Progenitor cell of endocrine pancreas (in vitro differentiated cells): ENCODE measurements around the gene TNIP1. TPM values are rescaled to one million over a fixed set of nuclear protein-coding genes. Genes with fewer than 3 reads are reported as not detected.

Source experiments
- DNase-seq: peaks from one replicate; pipeline ENCODE4 v3.0.0; 2021; ENCODE audit warnings: low spot score; ENCODE audit not compliant: unreplicated experiment
- H3K27ac Mint-ChIP-seq: 2 replicates; pipeline ENCODE4 v1.8.0; 2021; ENCODE audit warnings: mild to moderate bottlenecking, moderate library complexity, mixed read lengths
- H3K27me3 Mint-ChIP-seq: 2 replicates; pipeline ENCODE4 v1.8.0; 2021; ENCODE audit warnings: mixed read lengths
- H3K36me3 Mint-ChIP-seq: 2 replicates; pipeline ENCODE4 v1.8.0; 2022; ENCODE audit warnings: mixed read lengths; ENCODE audit not compliant: insufficient read depth
- H3K4me1 Mint-ChIP-seq: 2 replicates; pipeline ENCODE4 v1.8.0; 2021; ENCODE audit warnings: low read depth, mixed read lengths
- H3K4me3 Mint-ChIP-seq: 2 replicates; pipeline ENCODE4 v1.8.0; 2021; ENCODE audit warnings: low read depth, mild to moderate bottlenecking, moderate library complexity, mixed read lengths
- H3K9me3 Mint-ChIP-seq: 2 replicates; pipeline ENCODE4 v1.8.0; 2021; ENCODE audit warnings: low read depth, mixed read lengths
- CTCF ChIP-seq: fragments of 200-600 bp; sonication (generic); IDR thresholded peaks from one replicate; pipeline ENCODE4 v1.5.0; 2021; ENCODE audit warnings: antibody characterized with exemption, mild to moderate bottlenecking; ENCODE audit not compliant: unreplicated experiment
- long read RNA-seq: library from polyadenylated mRNA; unstranded; transcript quantifications from one replicate; pipeline ENCODE4 v2.0.0, GENCODE V29; 2020
- total RNA-seq: library from RNA; stranded (reverse); gene quantifications from 2 replicates; pipeline ENCODE4 v1.2.1, GENCODE V29; 2021

TNIP1 gene
- 53.8 and 55.0 TPM in 2 replicates for total RNA-seq
- long read RNA-seq, partial matches to known transcripts = 0 of 2 reads
- long read RNA-seq, other reads (novel, unspliced or antisense) = 0 of 2 reads

DNA sequence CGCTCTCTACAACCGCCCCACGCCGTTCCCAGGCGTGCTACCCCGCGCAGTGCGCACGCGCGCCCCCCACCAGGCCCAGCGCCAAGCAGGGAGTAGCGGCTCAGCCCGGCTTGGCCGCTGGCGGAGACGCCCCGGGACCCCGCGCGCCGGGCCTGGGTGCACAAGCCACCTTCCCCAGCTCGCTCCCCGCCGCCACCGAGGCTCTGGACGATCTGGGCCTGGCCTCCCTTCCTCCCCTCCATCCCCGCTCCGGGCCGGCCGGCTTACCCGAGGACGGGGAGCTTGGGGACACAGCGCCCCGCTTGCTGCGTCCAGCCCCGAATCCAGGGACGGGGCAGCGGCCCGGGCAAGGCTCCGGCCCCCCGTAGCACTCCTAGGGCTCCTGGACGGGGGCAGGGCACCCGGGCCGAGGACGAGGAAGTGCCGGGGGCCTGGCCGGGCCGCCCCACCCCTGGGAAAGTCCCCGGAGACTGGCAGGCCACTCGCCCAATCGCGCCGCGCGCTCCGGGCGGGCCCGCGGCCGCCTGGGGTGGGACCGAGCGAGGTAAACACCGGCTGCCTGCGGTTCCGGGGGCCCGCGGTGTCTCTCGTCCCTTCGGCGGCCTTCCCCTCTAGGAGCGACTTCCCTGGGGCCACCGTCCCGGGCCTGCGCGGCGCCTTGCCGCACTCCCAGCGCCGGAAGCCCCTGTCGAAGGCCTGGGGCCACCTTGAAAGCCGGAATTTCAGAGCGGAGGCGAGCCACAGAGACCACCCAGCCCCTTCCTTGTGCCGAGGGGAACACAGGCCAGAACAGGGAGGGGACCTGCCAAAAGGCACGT is at the start of gene TNIP1:
TSS of gene TNIP1 (minus strand) at position 422 of the 818 bp plus-strand sequence. CDS start 15,939 bp downstream, outside the sequence.
- Mint-ChIP-seq H3K36me3 (peaks cover 1% of the 10 kb centered on the region), H3K9me3 (no peaks in the 10 kb centered on the region)

DNA sequence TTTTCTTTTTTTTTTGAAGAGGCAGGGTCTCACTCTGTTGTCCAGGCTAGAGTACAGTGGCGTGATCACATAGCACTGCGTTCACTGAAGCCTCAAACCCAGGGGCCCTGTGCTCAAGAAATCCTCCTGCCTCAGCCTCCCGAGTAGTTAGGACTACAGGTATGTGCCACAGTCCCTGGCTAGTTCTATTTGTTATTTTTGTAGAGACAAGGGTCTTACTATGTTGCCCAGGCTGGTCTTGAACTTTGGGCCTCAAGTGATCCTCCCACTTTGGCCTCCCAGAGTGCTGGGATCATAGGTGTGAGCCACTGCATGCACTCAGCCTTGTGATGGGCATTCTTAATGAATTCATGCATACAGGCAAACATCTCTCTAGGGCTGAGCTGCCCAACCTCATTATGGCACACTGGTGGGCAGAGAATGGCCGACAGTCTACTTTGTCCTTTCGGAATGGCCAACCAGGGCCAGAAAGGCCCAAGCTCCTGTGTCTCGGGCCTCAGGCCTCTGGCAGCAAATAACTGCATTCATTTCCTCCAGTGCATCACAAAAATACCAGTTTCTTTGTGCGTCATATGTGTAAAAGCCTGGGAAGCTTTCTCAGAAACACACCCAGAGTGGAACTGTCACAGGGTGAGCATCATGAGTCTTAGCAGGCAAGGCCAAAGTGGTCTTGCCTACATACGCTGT is 49.5 kb upstream of the TNIP1 start:
- Mint-ChIP-seq H3K27ac (peak overlapping the region; percentile 95), H3K4me1 (peaks cover 8% of the 10 kb centered on the region), H3K36me3 (no peaks in the 10 kb centered on the region)

More for the DNA sequence above, at the start of gene TNIP1:
- DNase-seq = peak; percentile 88
- peak within 1 kb of the TSS; percentile 97 for H3K27ac Mint-ChIP-seq
- no peaks in the 10 kb centered on the region for H3K27me3 Mint-ChIP-seq
- H3K4me3 Mint-ChIP-seq = peak within 1 kb of the TSS; percentile 85
- peaks cover 21% of the 10 kb centered on the region for H3K4me1 Mint-ChIP-seq
- no peak for TF ChIP-seq CTCF

GRCh38 chr5:151128817-151129216 is 48.0 kb upstream of the TNIP1 start:
- no peak for TF ChIP-seq CTCF
- H3K4me3 Mint-ChIP-seq = no peak overlapping the region
- DNase-seq = no peak
- peak overlapping the region; percentile 46 for H3K27ac Mint-ChIP-seq
- peaks cover 8% of the 10 kb centered on the region for H3K4me1 Mint-ChIP-seq
- no peaks in the 10 kb centered on the region for H3K27me3 Mint-ChIP-seq
- H3K36me3 Mint-ChIP-seq = no peaks in the 10 kb centered on the region
- H3K9me3 Mint-ChIP-seq = no peaks in the 10 kb centered on the region

More for the DNA sequence above, 49.5 kb upstream of the TNIP1 start:
- Mint-ChIP-seq H3K4me3 (no peak overlapping the region), H3K9me3 (no peaks in the 10 kb centered on the region), H3K27me3 (no peaks in the 10 kb centered on the region)
- TF ChIP-seq CTCF = no peak
- no peak for DNase-seq

- Mint-ChIP-seq H3K27ac (no peak overlapping the region), H3K36me3 (no peaks in the 10 kb centered on the region), H3K4me1 (peaks cover 8% of the 10 kb centered on the region), H3K27me3 (no peaks in the 10 kb centered on the region), H3K9me3 (no peaks in the 10 kb centered on the region), H3K4me3 (no peak overlapping the region)
- DNase-seq = no peak
- TF ChIP-seq CTCF = no peak
Measured at GRCh38 chr5:151127926-151128325, 47.1 kb upstream of the TNIP1 start.

- H3K36me3 Mint-ChIP-seq = no peaks in the 10 kb centered on the region
- TF ChIP-seq CTCF = peak; percentile 82
- no peaks in the 10 kb centered on the region for H3K9me3 Mint-ChIP-seq
- peaks cover 7% of the 10 kb centered on the region for H3K4me1 Mint-ChIP-seq
- DNase-seq = peak; percentile 63
- no peaks in the 10 kb centered on the region for H3K27me3 Mint-ChIP-seq
- H3K4me3 Mint-ChIP-seq = no peak overlapping the region
- H3K27ac Mint-ChIP-seq = no peak overlapping the region
Measured at GRCh38 chr5:151126199-151126645, 45.4 kb upstream of the TNIP1 start.
